NOMO-1 treated with dmso at 0.1 percent for 144 hours (cell line): ENCODE measurements around the gene HYDIN.
"Not testable (repeated sequence)": the region's sequence is repeated elsewhere in the genome, so short reads cannot be mapped to it uniquely, and the experiment has no call there.

Experiments used
- DNase-seq: peaks from one replicate; lab custom pipeline; 2025; ENCODE audit not compliant: unreplicated experiment; lab: John Stamatoyannopoulos, UW

HYDIN gene

DNA sequence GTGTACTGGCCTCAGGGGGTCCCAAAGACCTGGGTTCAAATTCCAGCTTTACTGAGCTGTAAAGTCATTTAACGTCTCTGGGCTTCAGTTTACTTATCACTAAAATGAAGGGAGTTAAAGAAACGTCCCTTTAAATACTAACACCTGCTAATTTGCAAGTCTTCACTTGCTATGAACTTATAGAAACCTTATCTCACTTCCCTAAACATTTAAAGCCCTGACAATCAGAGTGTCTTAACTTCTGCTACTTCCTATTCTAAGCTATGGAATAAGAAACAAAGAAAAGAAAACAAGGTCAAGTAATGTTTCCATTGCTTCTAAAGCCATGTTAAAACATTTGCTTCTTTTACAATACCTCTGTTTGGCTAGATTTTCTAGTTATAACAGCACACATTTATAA lies 87.3 kb downstream of the HYDIN start:
- DNase-seq: not testable (repeated sequence)

- not testable (repeated sequence) for DNase-seq
Measured at GRCh38 chr16:71110565-71110964, 120.0 kb downstream of the HYDIN start.

DNA sequence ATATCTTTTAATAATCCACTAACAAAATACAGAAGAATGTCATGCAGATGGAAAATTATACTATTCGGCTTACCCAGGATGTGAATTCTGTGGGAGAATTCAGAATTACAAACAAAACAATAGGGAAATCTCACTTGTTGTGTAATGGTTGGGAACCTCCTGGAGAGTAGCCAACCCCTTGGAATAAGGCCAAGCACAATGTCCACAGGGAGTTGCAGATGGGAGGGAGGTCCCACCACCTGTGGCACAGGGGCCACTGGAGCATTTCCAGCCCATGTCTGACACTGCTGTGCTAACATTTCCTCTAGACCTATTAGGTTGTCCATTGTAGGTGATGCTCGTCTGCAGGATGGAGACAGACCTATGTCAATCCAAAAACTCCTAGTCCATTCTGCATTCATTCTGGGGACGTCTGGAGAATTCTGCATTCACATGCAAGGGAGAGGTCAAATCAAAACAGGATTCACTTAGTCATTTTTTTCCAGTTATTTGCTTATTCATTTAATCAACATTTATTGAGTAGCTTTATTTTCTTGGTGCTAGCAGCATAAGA lies 120.8 kb downstream of the HYDIN start:
- not testable (repeated sequence) for DNase-seq

DNA sequence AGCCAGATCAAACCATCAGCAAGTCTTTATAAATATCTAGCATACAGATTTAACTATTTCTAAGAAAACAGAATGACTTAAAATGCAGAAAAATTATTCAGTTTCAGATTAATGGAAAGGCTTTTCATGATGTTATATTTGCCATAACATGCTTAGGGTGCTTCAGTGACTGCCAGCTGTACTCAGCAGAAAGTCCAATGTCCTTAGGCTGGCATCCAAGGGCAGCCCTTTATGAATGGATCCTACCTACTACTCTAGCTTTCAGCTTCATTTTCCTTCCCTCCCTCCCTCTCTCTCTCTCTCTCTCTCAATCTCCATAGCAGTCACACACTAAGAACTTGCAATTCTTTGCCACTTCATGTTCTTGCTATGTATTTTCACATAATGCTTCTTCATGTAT lies 124.6 kb downstream of the HYDIN start:
- not testable (repeated sequence) for DNase-seq

DNA sequence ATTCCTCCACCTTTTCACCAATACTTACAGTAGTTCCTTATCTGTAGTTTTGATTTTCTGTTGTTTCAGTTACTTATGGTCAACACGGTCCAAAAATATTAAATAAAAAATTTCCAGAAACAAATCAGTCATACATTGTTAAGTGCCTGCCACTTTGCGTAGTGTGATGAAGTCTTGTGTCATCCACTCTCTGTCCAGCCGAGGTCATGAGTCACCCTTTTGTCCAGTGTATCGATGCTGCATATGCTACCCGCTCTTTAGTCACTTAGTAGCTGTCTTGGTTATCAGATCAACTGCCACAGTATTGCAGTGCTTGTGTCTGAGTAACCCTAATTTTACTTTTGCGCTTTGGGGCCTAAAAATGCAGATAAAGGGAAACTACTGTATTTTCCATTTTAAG lies 146.9 kb downstream of the HYDIN start:
- not testable (repeated sequence) for DNase-seq

- not testable (repeated sequence) for DNase-seq
Measured at GRCh38 chr16:71080777-71081176, 149.7 kb downstream of the HYDIN start.

DNA sequence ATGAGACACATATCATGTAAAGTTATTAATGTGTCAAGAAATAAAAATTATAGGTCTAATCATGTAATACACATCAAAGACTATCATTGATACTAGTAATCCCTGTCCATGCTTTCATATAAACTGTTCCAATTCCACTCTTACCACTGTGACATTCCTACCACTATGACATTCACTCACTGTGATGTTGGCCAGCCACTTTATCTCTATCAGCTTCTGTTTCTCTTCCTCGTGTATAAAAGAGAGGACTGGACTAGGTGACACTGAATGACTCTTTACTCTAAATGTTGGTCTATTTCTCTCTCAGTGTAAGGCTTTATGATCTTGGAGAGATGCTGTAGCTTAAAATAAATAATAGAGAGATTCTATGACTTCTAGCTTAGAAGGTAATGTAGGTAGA lies 150.3 kb downstream of the HYDIN start:
- not testable (repeated sequence) for DNase-seq

DNA sequence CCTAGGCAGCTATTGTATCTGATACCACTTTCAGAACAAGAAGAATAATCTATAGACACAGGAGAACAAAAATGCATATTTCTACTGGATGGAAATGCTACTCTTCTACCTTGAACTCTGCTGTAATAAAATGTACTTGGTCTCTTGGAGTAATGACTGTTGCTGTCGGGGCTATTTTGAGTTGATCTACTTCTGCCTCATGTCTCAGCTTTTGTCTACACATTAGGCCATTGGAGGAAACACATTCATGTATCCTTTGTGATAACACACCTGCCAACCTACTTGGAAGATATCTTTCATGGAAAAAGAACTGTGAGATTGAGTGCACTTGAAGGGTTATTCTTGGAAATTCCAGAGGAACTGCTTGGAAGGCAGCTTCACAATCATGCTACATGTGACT lies 159.9 kb downstream of the HYDIN start:
- DNase-seq: not testable (repeated sequence)

- DNase-seq: not testable (repeated sequence)
Measured at GRCh38 chr16:71069842-71070241, 160.7 kb downstream of the HYDIN start.

- not testable (repeated sequence) for DNase-seq
Measured at GRCh38 chr16:71053897-71054609, 176.5 kb downstream of the HYDIN start.

DNA sequence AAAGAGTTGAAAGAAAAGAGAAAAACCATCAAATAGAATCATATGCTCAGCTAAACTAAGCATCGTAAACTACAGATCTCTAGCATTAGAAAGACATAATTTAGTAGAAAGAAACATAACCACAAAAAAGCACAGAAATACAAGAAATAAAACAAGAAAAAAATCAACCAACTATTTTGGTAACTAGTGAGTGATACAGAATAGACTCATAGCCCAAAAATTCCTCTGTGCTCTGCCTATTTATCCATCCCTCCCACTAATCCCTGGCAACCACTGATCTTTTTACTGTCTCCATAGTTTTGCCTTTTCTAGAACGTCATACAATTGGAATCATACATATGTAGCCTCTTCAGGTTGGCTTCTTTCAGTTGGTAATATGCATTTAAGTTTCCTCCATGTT lies 180.2 kb downstream of the HYDIN start:
- DNase-seq: not testable (repeated sequence)

DNA sequence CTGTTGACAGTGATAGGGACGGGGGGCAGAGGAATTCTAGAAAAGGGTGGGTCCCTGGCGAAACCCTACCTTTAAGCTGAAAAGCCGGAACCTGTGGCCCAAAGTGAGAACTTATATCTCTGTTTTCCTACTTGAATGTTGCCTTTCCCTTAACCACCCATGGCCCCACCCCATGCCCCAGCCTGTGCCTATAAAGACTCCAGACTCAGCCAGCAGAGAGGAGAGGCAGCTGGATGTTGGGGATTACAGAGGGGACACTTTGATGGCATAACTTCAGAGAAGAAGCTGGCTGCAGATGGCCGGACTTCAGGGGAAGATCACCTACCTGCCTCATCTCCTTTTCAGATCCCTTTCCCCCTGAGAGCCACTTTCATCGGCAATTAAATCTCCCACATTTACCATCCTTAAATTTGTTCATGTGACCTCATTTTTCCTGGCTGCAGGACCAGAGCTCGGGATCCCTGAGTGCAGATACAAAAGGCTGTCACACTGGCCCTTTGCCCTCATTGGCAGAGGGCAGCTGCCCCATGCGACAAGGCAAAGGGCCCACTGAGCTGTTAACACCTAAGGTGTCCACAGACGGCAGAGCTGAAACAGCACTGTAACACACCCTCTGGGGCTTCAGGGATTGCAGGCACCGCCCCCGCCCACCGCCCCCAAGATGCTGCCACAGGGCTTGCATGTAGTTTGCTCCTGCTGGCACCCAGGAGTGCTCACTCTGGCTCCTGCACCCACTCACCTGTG lies 191.0 kb downstream of the HYDIN start:
- not testable (repeated sequence) for DNase-seq

GRCh38 chr16:71038421-71038820 lies 192.1 kb downstream of the HYDIN start:
- DNase-seq: not testable (repeated sequence)

DNA sequence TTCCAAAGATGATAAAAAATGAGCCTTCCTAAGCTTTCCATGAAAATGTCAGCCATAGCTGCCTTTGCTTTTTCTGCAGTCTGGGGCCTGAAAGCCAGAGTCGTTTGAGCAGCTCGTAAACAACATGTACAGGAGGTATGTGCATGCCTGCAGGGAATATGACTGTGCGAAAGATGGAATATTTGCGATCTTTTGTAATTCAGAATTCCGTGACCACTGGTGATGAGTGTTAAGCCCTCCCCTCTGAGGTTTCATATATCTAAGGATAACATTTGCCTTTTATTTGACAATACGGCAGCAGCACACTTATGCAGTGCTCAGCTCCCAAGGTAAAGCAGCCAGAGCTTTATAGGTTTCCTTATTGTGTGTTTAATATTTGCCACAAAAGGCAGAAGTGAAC lies 192.5 kb downstream of the HYDIN start:
- not testable (repeated sequence) for DNase-seq

DNA sequence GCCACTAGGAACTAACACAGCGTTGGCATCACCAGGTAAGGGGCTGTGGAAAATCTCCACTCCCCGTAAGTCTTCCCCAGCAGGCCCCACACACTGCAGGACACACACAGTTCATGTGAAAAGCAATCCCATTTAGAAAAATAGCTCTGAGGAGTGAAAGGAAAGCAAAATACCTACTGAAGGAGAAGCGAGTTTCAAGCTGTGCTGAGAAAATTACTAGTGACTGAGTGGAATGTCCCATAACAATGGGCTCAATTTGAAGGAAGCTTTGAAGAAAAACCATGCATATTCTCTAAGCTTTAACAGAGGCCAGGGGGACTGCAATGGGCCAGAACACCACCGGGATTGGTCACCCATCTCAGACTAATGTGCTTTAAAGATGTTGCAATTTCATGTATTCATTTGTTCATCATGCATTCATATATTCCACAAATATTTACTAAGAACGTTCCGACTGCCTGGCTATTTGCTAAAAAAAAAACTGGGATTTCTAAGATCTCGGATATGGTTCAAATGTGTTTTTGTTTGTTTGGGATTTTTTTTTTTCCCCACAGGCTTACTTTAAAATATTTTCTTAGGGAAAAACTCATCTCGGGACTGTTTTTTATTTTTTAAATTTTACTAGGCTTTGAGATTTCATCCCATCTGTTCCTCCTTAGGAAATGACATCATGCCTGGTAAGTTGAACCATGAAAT lies 202.3 kb downstream of the HYDIN start:
- DNase-seq: not testable (repeated sequence)

DNA sequence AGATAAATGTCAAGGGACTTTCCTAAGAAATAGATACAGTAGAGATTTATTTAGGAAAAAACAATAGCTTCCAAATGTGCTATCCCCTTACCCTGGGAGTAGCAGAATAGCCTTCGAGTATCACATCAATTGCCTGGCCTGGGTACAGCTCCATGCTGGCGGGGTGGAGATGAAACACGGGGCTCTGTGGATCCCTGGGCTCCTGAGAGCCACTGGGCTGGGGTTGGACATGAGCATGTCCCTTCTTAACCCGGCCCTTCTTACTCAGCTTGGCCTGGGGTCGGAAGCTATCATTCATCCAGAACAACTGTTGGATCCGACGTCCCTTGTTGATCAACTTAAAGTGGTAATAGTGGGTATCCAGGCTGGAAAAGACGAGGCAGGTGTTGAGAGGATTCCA lies 203.0 kb downstream of the HYDIN start:
- DNase-seq: not testable (repeated sequence)

DNA sequence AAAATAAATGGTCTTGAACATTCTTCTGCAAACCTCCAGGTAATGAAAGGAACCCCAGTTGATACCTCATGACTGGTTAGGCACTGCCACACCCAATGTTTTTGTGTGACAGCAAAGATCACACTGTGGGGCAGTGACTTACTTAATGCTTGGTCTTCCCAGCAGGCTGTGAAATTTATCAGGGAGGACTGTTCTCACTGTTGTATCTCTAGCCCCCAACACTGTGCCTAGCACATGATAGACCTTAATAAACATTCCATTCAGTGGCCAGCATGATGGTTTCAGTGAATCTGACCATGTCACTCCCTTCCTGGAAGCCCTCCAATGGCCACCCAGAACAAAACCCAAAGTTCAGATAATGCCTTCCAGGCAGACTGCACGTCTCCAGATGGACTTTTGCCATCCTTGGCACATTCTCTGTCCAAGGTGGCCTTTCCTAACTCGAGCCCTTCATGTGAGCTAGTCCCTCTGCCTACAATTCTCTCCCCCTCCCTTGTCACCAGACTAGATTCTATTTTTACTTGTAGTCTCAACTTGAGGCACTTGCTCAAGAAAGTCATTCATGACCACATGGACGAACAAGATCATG lies 206.6 kb downstream of the HYDIN start:
- DNase-seq: not testable (repeated sequence)

DNA sequence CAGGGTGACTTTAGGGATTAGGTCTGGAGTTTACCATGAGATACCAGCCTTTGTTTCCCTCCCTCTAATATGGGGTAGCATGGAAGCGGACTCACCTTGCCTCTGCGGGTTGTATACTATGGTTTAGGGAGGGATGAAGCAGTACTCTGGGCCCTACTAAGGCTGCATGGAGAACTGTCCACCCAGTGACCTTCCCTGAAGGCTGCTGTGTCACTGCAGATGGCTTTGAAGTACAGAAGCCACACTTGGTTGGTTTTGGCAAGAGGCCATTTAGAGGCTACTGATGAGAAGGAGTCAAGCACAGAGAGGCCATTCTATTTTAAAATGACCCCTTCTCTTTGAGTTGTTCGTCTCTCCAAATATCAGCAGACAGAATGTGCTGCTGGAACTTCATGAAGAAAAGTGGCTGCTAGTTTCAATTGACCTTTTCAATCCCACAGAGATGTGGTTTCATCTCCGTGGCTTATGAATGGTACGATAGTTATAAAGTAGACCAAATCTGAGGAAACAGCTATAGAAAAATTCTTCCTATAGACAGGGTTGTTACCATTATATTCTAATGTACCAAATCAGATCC lies 208.5 kb downstream of the HYDIN start:
- not testable (repeated sequence) for DNase-seq

- DNase-seq: not testable (repeated sequence)
Measured at GRCh38 chr16:71019067-71019682, 211.3 kb downstream of the HYDIN start.

GRCh38 chr16:71015419-71015818 lies 215.1 kb downstream of the HYDIN start:
- DNase-seq: not testable (repeated sequence)
